PFSK-1 (cell line): ENCODE data around the gene MSI2.

ENCODE experiments used
- FOXP2 ChIP-seq: optimal IDR thresholded peaks from 2 replicates; pipeline ENCODE3; 2011; ENCODE audit warnings: borderline replicate concordance, control low read depth, inconsistent platforms; ENCODE audit not compliant: insufficient read depth; ENCODE audit errors: extremely low read length, extremely low read depth
- POLR2AphosphoS5 ChIP-seq: IDR thresholded peaks from 2 replicates; pipeline ENCODE4 v1.6.1; 2012; ENCODE audit warnings: low read depth, mild to moderate bottlenecking, control low read depth, low read length, moderate library complexity
- SIN3A ChIP-seq: IDR thresholded peaks from 2 replicates; pipeline ENCODE4 v1.6.1; 2012; ENCODE audit warnings: mild to moderate bottlenecking, low read length, moderate library complexity, borderline replicate concordance; ENCODE audit not compliant: insufficient read depth
- TAF1 ChIP-seq: IDR thresholded peaks from 2 replicates; pipeline ENCODE4 v1.6.1; 2012; ENCODE audit warnings: low read length, control low read depth, borderline replicate concordance; ENCODE audit not compliant: insufficient read depth
- TF ChIP-seq, protein P1 (sequence below), 2 experiments: IDR thresholded peaks; 2 replicates each; pipeline versions ENCODE4 v1.6.1 to v1.8.0; 2011 to 2012; ENCODE audit warnings: low read depth in 2 of 2, low read length in 2 of 2, control low read depth in 1 of 2, inconsistent platforms in 1 of 2, mild to moderate bottlenecking in 1 of 2, moderate library complexity in 1 of 2; ENCODE audit not compliant: insufficient read depth in 1 of 2

Gene MSI2

GRCh38 chr17:57517273-57517631 is 260.9 kb downstream of the MSI2 start:
- no peak for TF ChIP-seq SIN3A
- no peak for TF ChIP-seq POLR2AphosphoS5
- no peak for TF ChIP-seq FOXP2
- TF ChIP-seq TAF1 = no peak

GRCh38 chr17:57517632-57518456 is 261.5 kb downstream of the MSI2 start:
- no peak for TF ChIP-seq SIN3A
- TF ChIP-seq TAF1 = no peak
- no peak for TF ChIP-seq FOXP2
- no peak for TF ChIP-seq POLR2AphosphoS5
- TF ChIP-seq, protein P1, sequence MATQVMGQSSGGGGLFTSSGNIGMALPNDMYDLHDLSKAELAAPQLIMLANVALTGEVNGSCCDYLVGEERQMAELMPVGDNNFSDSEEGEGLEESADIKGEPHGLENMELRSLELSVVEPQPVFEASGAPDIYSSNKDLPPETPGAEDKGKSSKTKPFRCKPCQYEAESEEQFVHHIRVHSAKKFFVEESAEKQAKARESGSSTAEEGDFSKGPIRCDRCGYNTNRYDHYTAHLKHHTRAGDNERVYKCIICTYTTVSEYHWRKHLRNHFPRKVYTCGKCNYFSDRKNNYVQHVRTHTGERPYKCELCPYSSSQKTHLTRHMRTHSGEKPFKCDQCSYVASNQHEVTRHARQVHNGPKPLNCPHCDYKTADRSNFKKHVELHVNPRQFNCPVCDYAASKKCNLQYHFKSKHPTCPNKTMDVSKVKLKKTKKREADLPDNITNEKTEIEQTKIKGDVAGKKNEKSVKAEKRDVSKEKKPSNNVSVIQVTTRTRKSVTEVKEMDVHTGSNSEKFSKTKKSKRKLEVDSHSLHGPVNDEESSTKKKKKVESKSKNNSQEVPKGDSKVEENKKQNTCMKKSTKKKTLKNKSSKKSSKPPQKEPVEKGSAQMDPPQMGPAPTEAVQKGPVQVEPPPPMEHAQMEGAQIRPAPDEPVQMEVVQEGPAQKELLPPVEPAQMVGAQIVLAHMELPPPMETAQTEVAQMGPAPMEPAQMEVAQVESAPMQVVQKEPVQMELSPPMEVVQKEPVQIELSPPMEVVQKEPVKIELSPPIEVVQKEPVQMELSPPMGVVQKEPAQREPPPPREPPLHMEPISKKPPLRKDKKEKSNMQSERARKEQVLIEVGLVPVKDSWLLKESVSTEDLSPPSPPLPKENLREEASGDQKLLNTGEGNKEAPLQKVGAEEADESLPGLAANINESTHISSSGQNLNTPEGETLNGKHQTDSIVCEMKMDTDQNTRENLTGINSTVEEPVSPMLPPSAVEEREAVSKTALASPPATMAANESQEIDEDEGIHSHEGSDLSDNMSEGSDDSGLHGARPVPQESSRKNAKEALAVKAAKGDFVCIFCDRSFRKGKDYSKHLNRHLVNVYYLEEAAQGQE (IDR thresholded peaks at IDR 0.05; ENCODE audit: insufficient read depth in 1 of 2, low read depth in 2 of 2, low read length in 2 of 2) = no peak

- TF ChIP-seq SIN3A (no peak), TAF1 (no peak), POLR2AphosphoS5 (no peak), FOXP2 (peak; percentile 19)
- TF ChIP-seq, protein P1 (IDR thresholded peaks at IDR 0.05; ENCODE audit: insufficient read depth in 1 of 2, low read depth in 2 of 2, low read length in 2 of 2) = no peak
Observed at GRCh38 chr17:57518587-57519581, 262.6 kb downstream of the MSI2 start.

GRCh38 chr17:57519800-57520199 is 263.5 kb downstream of the MSI2 start:
- TF ChIP-seq SIN3A = no peak
- TF ChIP-seq TAF1 = no peak
- no peak for TF ChIP-seq POLR2AphosphoS5
- TF ChIP-seq, protein P1 (IDR thresholded peaks at IDR 0.05; ENCODE audit: insufficient read depth in 1 of 2, low read depth in 2 of 2, low read length in 2 of 2) = no peak
- TF ChIP-seq FOXP2 = no peak

- TF ChIP-seq, protein P1 (IDR thresholded peaks at IDR 0.05; ENCODE audit: insufficient read depth in 1 of 2, low read depth in 2 of 2, low read length in 2 of 2) = no peak
- TF ChIP-seq TAF1 (no peak), FOXP2 (no peak), POLR2AphosphoS5 (no peak), SIN3A (no peak)
Observed at GRCh38 chr17:57521606-57522005, 265.3 kb downstream of the MSI2 start.
